ENCODE measurements around the gene CYP21A2. TPM values are rescaled to one million over a fixed set of nuclear protein-coding genes. Genes with fewer than 3 reads are reported as not detected.

CYP21A2 gene
- total and polyA plus RNA-seq, 2 experiments from 2014 or later = 0.62 to 1.0 TPM

DNA sequence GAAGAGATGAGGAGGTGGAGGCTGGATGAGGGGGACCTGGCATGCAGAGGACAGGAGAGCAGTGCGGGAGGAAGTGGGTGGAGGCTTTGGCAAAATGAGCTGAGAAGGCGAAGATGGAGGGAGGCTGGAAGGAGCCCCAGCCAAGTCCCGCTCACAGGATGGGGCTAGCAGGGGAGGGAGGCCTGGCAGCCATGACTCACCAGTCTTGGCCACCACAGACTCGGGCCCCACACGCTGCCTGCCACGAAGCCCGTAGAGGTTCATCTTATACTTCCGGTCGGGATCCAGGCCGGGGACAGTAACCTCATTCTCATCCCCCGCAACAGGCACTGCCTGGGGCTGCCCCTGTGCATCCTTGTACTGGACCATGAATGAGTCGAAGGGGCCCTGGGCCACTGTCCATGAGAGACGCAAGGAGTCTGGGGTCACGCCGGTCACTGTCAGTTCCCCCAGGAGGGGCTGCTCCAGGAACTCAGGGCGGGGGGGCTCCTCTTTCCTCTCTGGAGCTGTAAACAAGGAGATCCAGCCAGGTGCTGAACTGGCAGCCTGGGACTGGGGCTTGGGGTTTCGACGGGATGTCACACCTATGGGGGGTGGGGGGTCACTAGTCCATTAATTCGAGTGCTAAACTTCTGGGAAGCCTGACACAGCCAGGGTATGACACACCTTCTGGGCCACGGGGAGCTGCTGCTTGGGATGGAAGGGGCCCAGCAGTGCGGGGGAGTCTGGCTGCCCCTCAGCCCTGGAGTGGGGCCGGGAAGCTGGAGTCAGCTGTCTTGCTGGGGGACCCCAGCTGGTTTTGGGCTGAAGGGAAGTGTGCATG, 43.2 kb downstream of the CYP21A2 start:
- Histone ChIP-seq H3K4me3 (no peak overlapping the region), H3K4me1 (ENCODE audit: low read depth) (no peaks in the 10 kb centered on the region), H3K9me3 (ENCODE audit: low read depth) (no peaks in the 10 kb centered on the region), H3K36me3 (no peaks in the 10 kb centered on the region), H3K27ac (no peak overlapping the region), H3K27me3 (peaks cover under 1% of the 10 kb centered on the region)
- TF ChIP-seq, protein P1, sequence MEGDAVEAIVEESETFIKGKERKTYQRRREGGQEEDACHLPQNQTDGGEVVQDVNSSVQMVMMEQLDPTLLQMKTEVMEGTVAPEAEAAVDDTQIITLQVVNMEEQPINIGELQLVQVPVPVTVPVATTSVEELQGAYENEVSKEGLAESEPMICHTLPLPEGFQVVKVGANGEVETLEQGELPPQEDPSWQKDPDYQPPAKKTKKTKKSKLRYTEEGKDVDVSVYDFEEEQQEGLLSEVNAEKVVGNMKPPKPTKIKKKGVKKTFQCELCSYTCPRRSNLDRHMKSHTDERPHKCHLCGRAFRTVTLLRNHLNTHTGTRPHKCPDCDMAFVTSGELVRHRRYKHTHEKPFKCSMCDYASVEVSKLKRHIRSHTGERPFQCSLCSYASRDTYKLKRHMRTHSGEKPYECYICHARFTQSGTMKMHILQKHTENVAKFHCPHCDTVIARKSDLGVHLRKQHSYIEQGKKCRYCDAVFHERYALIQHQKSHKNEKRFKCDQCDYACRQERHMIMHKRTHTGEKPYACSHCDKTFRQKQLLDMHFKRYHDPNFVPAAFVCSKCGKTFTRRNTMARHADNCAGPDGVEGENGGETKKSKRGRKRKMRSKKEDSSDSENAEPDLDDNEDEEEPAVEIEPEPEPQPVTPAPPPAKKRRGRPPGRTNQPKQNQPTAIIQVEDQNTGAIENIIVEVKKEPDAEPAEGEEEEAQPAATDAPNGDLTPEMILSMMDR (IDR thresholded peaks at IDR 0.05; ENCODE audit: low read depth, low read length) = no peak
- peak in 1 of 2 donors; percentile 95 for DNase-seq (ENCODE audit: low read depth in 1 of 2, low spot score in 1 of 2)

DNA sequence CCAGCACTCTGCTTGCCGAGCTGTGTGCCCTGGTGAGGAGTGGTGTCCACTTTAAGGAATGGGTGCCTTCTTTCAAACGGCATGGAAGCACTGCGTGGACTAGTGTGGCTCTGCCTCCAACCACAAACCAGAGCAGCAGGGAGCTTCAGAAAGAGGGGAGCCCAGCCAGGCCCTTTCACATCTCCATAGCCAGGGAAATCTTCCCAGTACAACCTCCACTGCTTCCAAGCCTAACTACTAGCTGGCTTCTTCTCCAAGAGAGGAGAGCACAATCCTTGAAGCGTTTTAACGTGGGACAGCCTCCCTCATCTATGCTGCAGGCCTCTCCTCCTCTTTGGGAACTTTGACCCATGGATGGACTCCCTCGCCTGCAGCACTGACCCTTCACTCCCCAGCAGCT, 44.3 kb downstream of the CYP21A2 start:
- Histone ChIP-seq H3K4me3 (no peak overlapping the region), H3K36me3 (no peaks in the 10 kb centered on the region), H3K27ac (no peak overlapping the region), H3K9me3 (ENCODE audit: low read depth) (no peaks in the 10 kb centered on the region), H3K4me1 (ENCODE audit: low read depth) (no peaks in the 10 kb centered on the region), H3K27me3 (peaks cover 9% of the 10 kb centered on the region)
- DNase-seq (ENCODE audit: low read depth in 1 of 2, low spot score in 1 of 2) = peak in 1 of 2 donors; percentile 15
- TF ChIP-seq, protein P1 (IDR thresholded peaks at IDR 0.05; ENCODE audit: low read depth, low read length) = no peak

DNA sequence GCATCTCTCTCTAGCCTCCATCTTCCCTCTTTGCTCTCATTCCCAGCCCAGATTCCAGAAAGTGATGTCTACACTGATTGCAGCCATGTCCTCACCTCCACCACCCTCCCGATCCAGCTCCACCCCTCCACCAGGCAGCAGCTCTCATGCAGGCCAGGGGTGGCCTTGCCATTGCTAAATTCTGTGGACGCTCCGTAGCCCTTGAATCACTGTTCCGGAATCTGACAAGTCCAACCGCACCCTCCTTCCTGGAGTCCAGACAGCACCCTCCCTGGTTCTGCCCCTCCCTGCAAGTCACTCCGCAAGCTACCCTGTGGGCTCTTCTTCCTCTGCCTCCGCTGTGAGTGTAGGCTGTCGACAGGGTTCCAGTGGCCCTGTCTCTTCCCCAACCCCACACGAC, 44.7 kb downstream of the CYP21A2 start:
- H3K36me3 ChIP-seq = no peaks in the 10 kb centered on the region
- TF ChIP-seq, protein P1 (IDR thresholded peaks at IDR 0.05; ENCODE audit: low read depth, low read length) = no peak
- no peaks in the 10 kb centered on the region for H3K4me1 ChIP-seq (ENCODE audit: low read depth)
- DNase-seq (ENCODE audit: low read depth in 1 of 2, low spot score in 1 of 2) = peak in 1 of 2 donors; percentile 91
- H3K9me3 ChIP-seq (ENCODE audit: low read depth) = no peaks in the 10 kb centered on the region
- H3K4me3 ChIP-seq = no peak overlapping the region
- H3K27ac ChIP-seq = no peak overlapping the region
- peaks cover 9% of the 10 kb centered on the region for H3K27me3 ChIP-seq

DNA sequence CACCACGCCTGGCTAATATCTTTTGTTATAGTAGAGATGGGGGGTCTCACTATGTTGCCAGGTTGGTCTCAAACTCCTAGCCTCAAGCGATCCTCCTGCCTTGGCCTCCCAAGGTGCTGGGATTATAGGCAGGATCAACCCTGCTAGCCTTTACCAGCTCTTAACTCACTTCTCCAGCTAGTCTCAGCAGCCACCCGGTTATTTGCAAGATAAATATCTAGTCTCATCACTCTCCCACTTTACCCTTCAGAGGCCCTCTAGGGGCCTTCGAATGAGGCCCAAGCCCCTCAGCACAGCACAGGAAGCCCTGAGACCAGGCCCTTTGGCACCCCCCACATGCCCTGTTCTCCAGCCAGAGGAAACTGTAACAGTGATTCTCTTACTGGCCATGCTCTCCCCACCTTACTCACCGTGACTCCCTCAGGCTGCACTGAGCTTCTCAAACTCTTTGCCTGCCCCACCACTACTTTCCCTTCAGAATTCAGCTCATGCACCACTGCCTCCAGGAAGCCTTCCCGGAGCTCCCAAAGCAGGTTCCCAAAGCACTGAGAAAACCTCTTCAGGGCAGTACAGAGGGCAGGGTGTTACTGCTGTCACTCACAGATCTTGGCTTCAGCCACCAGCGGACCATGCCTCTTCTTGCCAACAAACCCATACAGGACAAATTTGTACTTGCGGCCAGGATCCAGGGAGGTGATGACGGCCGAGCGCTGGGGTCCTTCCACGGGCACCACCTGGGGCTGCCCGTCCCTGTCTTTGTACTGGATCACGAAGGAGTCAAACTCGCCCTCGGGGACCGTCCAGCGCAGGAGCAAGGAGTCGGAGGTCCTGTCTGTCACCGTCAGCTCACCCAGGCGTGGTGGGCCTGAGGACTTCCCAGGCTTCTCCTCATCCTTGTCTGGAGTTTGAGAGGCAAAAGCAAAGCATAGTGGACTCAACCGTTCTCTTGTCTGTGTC, 45.9 kb downstream of the CYP21A2 start:
- Histone ChIP-seq H3K27me3 (peaks cover 9% of the 10 kb centered on the region), H3K36me3 (no peaks in the 10 kb centered on the region), H3K27ac (no peak overlapping the region), H3K4me1 (ENCODE audit: low read depth) (no peaks in the 10 kb centered on the region), H3K9me3 (ENCODE audit: low read depth) (no peaks in the 10 kb centered on the region), H3K4me3 (no peak overlapping the region)
- TF ChIP-seq, protein P1 (IDR thresholded peaks at IDR 0.05; ENCODE audit: low read depth, low read length) = no peak
- DNase-seq (ENCODE audit: low read depth in 1 of 2, low spot score in 1 of 2) = no peak

DNA sequence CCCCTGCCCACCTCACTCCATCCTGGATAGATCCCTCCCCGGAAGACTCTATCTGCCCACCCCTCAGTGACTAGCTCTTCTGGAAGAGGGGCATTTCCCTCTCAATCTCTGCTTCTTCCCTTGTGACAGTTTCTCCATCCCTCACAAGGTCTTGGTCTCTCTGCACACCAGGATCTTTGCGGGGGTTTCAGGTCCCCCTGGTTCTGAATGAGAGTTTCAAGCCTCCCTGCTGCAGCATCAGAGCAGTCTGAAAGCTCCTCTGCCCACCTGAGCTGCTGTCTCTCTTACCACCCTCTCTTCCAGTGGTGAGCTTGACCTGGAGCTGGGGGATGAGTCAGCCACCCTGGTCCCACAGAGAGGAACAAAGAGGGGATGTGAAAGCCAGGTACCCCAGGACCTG, 46.6 kb downstream of the CYP21A2 start:
- no peaks in the 10 kb centered on the region for H3K36me3 ChIP-seq
- peaks cover 9% of the 10 kb centered on the region for H3K27me3 ChIP-seq

More for the DNA sequence above, 46.6 kb downstream of the CYP21A2 start:
- TF ChIP-seq, protein P1 (IDR thresholded peaks at IDR 0.05; ENCODE audit: low read depth, low read length) = no peak
- no peak for DNase-seq (ENCODE audit: low read depth in 1 of 2, low spot score in 1 of 2)
- no peaks in the 10 kb centered on the region for H3K4me1 ChIP-seq (ENCODE audit: low read depth)
- H3K4me3 ChIP-seq = no peak overlapping the region
- H3K9me3 ChIP-seq (ENCODE audit: low read depth) = no peaks in the 10 kb centered on the region
- H3K27ac ChIP-seq = no peak overlapping the region

Data from cardiac muscle cell (in vitro differentiated cells and primary cell).